HEK293 (cell line): ENCODE measurements around the gene CDC14A.

Source experiments
- CTCF ChIA-PET: fragments of 350-600 bp; formaldehyde crosslinking; extraction: SDS; loops from one replicate; lab custom pipeline; 2021; ENCODE audit warnings: antibody characterized with exemption; lab: Yijun Ruan, JAX
- POLR2A ChIA-PET: fragments of 300-600 bp; formaldehyde crosslinking; extraction: SDS; loops from one replicate; lab custom pipeline; 2020; ENCODE audit warnings: antibody characterized with exemption, inconsistent platforms; lab: Yijun Ruan, JAX
- H3K27ac ChIP-seq: fragments of 200-500 bp; sonication (Bioruptor generic); 2 replicates; pipeline ENCODE4 v1.5.1; 2014; ENCODE audit warnings: low read depth, low read length, control low read depth, inconsistent platforms; ENCODE audit errors: extremely low read depth
- H3K36me3 ChIP-seq, 2 experiments: fragments of 200-500 bp in 1 of 2; sonication (Bioruptor generic) in 1 of 2; 1 replicate in 1 of 2; 2 replicates in 1 of 2; pipeline ENCODE4 v1.5.1; 2014 to 2017; ENCODE audit warnings: inconsistent platforms in 2 of 2, low read length in 2 of 2; ENCODE audit not compliant: control insufficient read depth in 2 of 2, insufficient read depth in 1 of 2
- H3K4me1 ChIP-seq: fragments of 200-500 bp; sonication (Bioruptor generic); 2 replicates; pipeline ENCODE4 v1.5.1; 2014; ENCODE audit warnings: mild to moderate bottlenecking, low read length, inconsistent platforms; ENCODE audit not compliant: control insufficient read depth, insufficient read depth
- H3K4me3 ChIP-seq: 2 replicates; pipeline ENCODE4 v1.5.1; 2011; ENCODE audit warnings: low read depth, mild to moderate bottlenecking, control low read depth, low read length, moderate library complexity
- H3K9me3 ChIP-seq: fragments of 200-500 bp; sonication (Bioruptor generic); 2 replicates; pipeline ENCODE4 v1.5.1; 2014; ENCODE audit warnings: low read depth, low read length, inconsistent platforms; ENCODE audit not compliant: control insufficient read depth, insufficient read depth
- GLIS1 ChIP-seq: fragments of 450-650 bp; formaldehyde crosslinking; IDR thresholded peaks from 2 replicates; pipeline ENCODE4 v1.5.1; 2016; ENCODE audit warnings: missing biosample characterization, missing genetic modification characterization
- KLF9 ChIP-seq: fragments of 450-650 bp; formaldehyde crosslinking; IDR thresholded peaks from 2 replicates; pipeline ENCODE4 v1.5.1; 2016; ENCODE audit warnings: missing biosample characterization, missing genetic modification characterization, low read depth
- PRDM1 ChIP-seq: fragments of 450-650 bp; formaldehyde crosslinking; IDR thresholded peaks from 2 replicates; pipeline ENCODE4; 2016; ENCODE audit warnings: missing biosample characterization, missing genetic modification characterization
- PRDM2 ChIP-seq: fragments of 450-650 bp; formaldehyde crosslinking; IDR thresholded peaks from 2 replicates; pipeline ENCODE4 v1.5.1; 2016; ENCODE audit warnings: missing biosample characterization, missing genetic modification characterization, borderline replicate concordance
- TCF7L2 ChIP-seq: IDR thresholded peaks from 2 replicates; pipeline ENCODE4 v1.6.1; 2011; ENCODE audit warnings: low read depth, mild to moderate bottlenecking, inconsistent platforms, low read length, moderate library complexity, borderline replicate concordance
- ZBTB17 ChIP-seq: fragments of 450-650 bp; formaldehyde crosslinking; IDR thresholded peaks from 2 replicates; pipeline ENCODE4 v1.5.1; 2016; ENCODE audit warnings: missing biosample characterization, missing genetic modification characterization
- ZBTB8A ChIP-seq: fragments of 450-650 bp; formaldehyde crosslinking; IDR thresholded peaks from 2 replicates; pipeline ENCODE4 v1.5.1; 2016; ENCODE audit warnings: missing biosample characterization, missing genetic modification characterization
- ZIC2 ChIP-seq: fragments of 450-650 bp; formaldehyde crosslinking; IDR thresholded peaks from 2 replicates; pipeline ENCODE4 v1.5.1; 2016; ENCODE audit warnings: missing biosample characterization, missing genetic modification characterization
- ZNF155 ChIP-seq: fragments of 450-650 bp; formaldehyde crosslinking; IDR thresholded peaks from 2 replicates; pipeline ENCODE4 v1.5.1; 2016; ENCODE audit warnings: missing biosample characterization, missing genetic modification characterization
- ZNF239 ChIP-seq: fragments of 450-650 bp; formaldehyde crosslinking; IDR thresholded peaks from 2 replicates; pipeline ENCODE4 v1.5.1; 2016; ENCODE audit warnings: missing biosample characterization, missing genetic modification characterization
- ZNF248 ChIP-seq: fragments of 450-650 bp; formaldehyde crosslinking; IDR thresholded peaks from 2 replicates; pipeline ENCODE4 v1.5.1; 2017; ENCODE audit warnings: missing biosample characterization, missing genetic modification characterization
- ZNF292 ChIP-seq: fragments of 450-650 bp; formaldehyde crosslinking; IDR thresholded peaks from 2 replicates; pipeline ENCODE4 v1.5.1; 2016; ENCODE audit warnings: low read depth, missing biosample characterization, missing genetic modification characterization, borderline replicate concordance
- ZNF324 ChIP-seq: fragments of 450-650 bp; formaldehyde crosslinking; IDR thresholded peaks from 2 replicates; pipeline ENCODE4 v1.5.1; 2016; ENCODE audit warnings: missing biosample characterization, missing genetic modification characterization
- ZNF37A ChIP-seq: fragments of 450-650 bp; IDR thresholded peaks from 2 replicates; pipeline ENCODE4 v1.5.1; 2018; ENCODE audit warnings: missing biosample characterization, missing genetic modification characterization
- ZNF501 ChIP-seq: fragments of 450-650 bp; formaldehyde crosslinking; IDR thresholded peaks from 2 replicates; pipeline ENCODE4 v1.5.1; 2016; ENCODE audit warnings: missing biosample characterization, missing genetic modification characterization
- ZNF560 ChIP-seq: fragments of 450-650 bp; formaldehyde crosslinking; IDR thresholded peaks from 2 replicates; pipeline ENCODE4 v1.5.1; 2017; ENCODE audit warnings: missing biosample characterization, missing genetic modification characterization, borderline replicate concordance
- ZNF585B ChIP-seq: fragments of 450-650 bp; formaldehyde crosslinking; IDR thresholded peaks from 2 replicates; pipeline ENCODE4 v1.5.1; 2016; ENCODE audit warnings: missing biosample characterization, missing genetic modification characterization
- ZNF621 ChIP-seq: fragments of 450-650 bp; formaldehyde crosslinking; IDR thresholded peaks from 2 replicates; pipeline ENCODE4 v1.5.1; 2017; ENCODE audit warnings: missing biosample characterization, missing genetic modification characterization
- ZNF623 ChIP-seq: fragments of 450-650 bp; formaldehyde crosslinking; IDR thresholded peaks from 2 replicates; pipeline ENCODE4 v1.5.1; 2016; ENCODE audit warnings: missing biosample characterization, missing genetic modification characterization
- ZNF707 ChIP-seq: fragments of 450-650 bp; formaldehyde crosslinking; IDR thresholded peaks from 2 replicates; pipeline ENCODE4 v1.5.1; 2016; ENCODE audit warnings: missing biosample characterization, missing genetic modification characterization
- TF ChIP-seq, protein P1 (sequence below): fragments of 450-650 bp; formaldehyde crosslinking; IDR thresholded peaks from 2 replicates; pipeline ENCODE4 v1.5.1; 2017; ENCODE audit warnings: missing biosample characterization, missing genetic modification characterization

CDC14A gene

GRCh38 chr1:100362821-100363466, 10.6 kb downstream of the CDC14A start (continued):
- TF ChIP-seq, protein P1, sequence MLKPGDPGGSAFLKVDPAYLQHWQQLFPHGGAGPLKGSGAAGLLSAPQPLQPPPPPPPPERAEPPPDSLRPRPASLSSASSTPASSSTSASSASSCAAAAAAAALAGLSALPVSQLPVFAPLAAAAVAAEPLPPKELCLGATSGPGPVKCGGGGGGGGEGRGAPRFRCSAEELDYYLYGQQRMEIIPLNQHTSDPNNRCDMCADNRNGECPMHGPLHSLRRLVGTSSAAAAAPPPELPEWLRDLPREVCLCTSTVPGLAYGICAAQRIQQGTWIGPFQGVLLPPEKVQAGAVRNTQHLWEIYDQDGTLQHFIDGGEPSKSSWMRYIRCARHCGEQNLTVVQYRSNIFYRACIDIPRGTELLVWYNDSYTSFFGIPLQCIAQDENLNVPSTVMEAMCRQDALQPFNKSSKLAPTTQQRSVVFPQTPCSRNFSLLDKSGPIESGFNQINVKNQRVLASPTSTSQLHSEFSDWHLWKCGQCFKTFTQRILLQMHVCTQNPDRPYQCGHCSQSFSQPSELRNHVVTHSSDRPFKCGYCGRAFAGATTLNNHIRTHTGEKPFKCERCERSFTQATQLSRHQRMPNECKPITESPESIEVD (tag by site-specific recombination): no peak
- no peak for TF ChIP-seq ZNF585B (tag by site-specific recombination)
- TF ChIP-seq PRDM2: no peak
- no peak for TF ChIP-seq ZNF155
- peak; percentile 38; the same call in 1 of the 2 replicates for TF ChIP-seq ZBTB17 (tag by site-specific recombination)
- peak; percentile 81 for TF ChIP-seq PRDM1
- TF ChIP-seq ZNF560 (tag by site-specific recombination): no peak
- no peak for TF ChIP-seq ZIC2 (tag by site-specific recombination)

GRCh38 chr1:100363831-100364230, 11.5 kb downstream of the CDC14A start:
- H3K4me1 ChIP-seq: peaks cover 5% of the 10 kb centered on the region; the same call in 1 of the 2 replicates
- ChIA-PET POLR2A (no interaction called here), CTCF (no interaction called here)
- TF ChIP-seq ZNF248 (tag by site-specific recombination) (no peak), ZNF501 (no peak), TCF7L2 (no peak), ZBTB17 (tag by site-specific recombination) (no peak), ZNF292 (tag by site-specific recombination) (no peak), ZNF37A (tag by site-specific recombination) (no peak), ZNF239 (tag by site-specific recombination) (no peak), ZBTB8A (no peak), ZNF621 (tag by site-specific recombination) (no peak), ZNF324 (no peak), ZNF707 (tag by site-specific recombination) (no peak), ZNF623 (no peak), GLIS1 (tag by site-specific recombination) (no peak), KLF9 (tag by site-specific recombination) (no peak)
- H3K27ac ChIP-seq: no peak overlapping the region
- H3K9me3 ChIP-seq: no peaks in the 10 kb centered on the region
- no peak overlapping the region for H3K4me3 ChIP-seq
- H3K36me3 ChIP-seq: no peaks in the 10 kb centered on the region
